AG10803 (cell line): ENCODE data around the gene CLEC16A.
"Not testable (repeated sequence)": the region's sequence is repeated elsewhere in the genome, so short reads cannot be mapped to it uniquely, and the experiment has no call there.

Experiments
- DNase-seq: peaks from one replicate; pipeline ENCODE4 v3.0.0; 2010; ENCODE audit warnings: low read depth
- H3K4me3 ChIP-seq: 2 replicates; pipeline ENCODE4 v1.5.1; 2011; ENCODE audit warnings: mild to moderate bottlenecking, low read length, control low read depth
- TF ChIP-seq, protein P1 (sequence below): conservative IDR thresholded peaks from 2 replicates; pipeline ENCODE4 v1.5.1; 2011; ENCODE audit warnings: mild to moderate bottlenecking, low read length, control low read depth, inconsistent platforms

The CLEC16A gene

DNA sequence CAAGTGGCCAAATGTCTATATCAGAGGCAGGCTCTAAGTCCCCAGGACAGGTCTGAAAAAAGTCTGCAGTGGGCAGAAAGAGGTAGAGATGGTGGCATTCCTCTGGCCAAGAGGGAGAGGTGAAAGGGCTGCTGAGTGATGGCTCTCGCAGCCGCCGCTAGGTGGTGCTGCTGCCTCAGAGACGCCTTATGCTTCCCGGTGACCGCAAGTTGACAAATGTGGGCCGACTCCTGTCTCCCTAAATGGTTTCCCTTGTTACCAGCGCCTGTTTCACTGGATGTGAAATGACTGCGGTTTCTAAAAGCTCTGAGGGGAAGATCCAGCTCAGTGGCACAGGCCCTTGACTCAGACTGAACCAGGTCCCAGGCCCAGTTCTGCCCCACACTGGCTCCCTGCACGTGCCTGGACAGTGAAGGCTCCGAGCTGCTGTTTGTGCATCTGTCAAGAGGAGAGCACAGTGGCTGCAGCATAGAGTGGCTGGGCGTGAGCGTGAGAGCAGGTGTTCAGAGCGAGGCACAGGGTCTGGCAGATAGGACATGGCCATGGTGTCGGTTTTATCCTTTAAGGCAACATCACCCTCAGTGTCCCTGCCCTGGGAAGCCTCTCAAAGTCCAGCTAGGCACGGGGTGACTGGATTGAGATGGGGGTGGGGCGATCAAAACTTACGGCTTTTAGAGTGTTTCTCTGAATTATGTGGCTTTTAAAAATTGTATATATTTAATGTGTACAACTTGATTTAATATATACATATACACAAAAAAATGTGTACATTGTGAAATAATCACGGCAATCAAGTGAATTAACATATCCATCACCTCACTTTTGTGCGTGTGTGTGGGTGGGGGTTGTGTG is 19.9 kb downstream of the CLEC16A start:
- DNase-seq = peak; percentile 88
- no peak overlapping the region for H3K4me3 ChIP-seq
- TF ChIP-seq, protein P1, sequence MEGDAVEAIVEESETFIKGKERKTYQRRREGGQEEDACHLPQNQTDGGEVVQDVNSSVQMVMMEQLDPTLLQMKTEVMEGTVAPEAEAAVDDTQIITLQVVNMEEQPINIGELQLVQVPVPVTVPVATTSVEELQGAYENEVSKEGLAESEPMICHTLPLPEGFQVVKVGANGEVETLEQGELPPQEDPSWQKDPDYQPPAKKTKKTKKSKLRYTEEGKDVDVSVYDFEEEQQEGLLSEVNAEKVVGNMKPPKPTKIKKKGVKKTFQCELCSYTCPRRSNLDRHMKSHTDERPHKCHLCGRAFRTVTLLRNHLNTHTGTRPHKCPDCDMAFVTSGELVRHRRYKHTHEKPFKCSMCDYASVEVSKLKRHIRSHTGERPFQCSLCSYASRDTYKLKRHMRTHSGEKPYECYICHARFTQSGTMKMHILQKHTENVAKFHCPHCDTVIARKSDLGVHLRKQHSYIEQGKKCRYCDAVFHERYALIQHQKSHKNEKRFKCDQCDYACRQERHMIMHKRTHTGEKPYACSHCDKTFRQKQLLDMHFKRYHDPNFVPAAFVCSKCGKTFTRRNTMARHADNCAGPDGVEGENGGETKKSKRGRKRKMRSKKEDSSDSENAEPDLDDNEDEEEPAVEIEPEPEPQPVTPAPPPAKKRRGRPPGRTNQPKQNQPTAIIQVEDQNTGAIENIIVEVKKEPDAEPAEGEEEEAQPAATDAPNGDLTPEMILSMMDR = peak; percentile 96

DNA sequence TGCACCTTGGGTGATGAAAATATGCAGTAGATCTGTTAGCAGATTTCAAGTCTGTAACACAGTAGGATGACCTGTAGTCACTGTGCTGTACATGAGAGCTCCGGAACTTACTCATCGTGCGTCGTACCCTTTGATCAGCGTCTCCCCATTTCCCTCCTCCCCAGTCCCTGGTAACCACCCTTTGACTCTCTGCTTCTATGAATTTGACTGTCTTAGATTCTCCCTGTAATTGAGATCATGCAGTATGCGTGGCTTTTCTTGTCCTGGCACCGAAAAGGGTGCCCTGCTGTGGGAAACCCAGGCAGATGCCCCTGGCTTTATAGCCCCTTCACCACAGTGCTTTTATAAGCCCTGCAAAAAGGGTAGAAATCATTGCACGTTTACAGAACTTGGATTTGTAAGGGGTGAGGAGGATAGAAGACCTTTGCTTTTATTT is 20.5 kb downstream of the CLEC16A start:
- no peak for DNase-seq
- TF ChIP-seq, protein P1 = no peak
- no peak overlapping the region for H3K4me3 ChIP-seq

GRCh38 chr16:10965440-10966061 is 21.2 kb downstream of the CLEC16A start:
- TF ChIP-seq, protein P1 = no peak
- DNase-seq = no peak
- no peak overlapping the region for H3K4me3 ChIP-seq

- no peak for DNase-seq
- TF ChIP-seq, protein P1 = no peak
These were observed 21.8 kb downstream of the CLEC16A start for GRCh38 chr16:10966129-10966528.

DNA sequence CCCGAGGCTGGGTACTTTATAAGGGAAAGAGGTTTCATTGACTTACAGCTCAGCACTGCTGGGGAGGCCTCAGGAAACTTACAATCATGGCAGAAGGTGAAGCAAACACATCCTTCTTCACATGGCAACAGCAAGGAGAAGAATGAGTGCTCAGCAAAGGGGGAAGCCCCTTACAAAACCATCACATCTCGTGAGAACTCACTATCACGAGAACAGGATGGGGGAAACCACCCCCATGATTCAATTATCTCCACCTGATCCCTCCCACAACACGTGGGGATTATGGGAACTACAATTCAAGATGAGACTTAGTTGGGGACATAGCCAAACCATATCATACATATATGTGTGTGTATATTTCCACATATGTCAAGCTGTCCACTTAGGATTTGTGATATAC is 22.2 kb downstream of the CLEC16A start:
- DNase-seq = not testable (repeated sequence)

More at GRCh38 chr16:10966129-10966528, 21.8 kb downstream of the CLEC16A start:
- H3K4me3 ChIP-seq = no peak overlapping the region

DNA sequence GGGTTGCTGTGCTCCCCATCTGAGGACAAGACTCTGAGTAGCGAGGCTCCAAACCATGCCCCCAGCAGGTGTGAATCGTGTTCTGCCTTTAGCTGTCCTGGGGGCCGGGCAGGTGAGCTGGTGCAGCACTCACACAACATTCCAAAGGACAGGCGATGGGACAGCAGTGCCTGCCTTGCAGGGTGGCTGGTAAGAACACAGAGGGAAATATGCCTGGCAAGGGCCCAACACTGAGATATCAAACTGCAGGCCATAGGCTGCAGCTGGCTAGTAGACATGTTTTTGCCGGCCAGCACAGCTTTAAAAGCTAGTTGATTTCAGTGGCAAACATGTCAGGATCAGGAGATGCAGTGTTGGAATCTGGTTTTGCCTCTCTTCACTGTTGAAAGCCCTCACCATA is 23.6 kb downstream of the CLEC16A start:
- TF ChIP-seq, protein P1 = no peak
- DNase-seq = no peak
- no peak overlapping the region for H3K4me3 ChIP-seq

More for the DNA sequence above, 22.2 kb downstream of the CLEC16A start:
- not testable (repeated sequence) for H3K4me3 ChIP-seq

GRCh38 chr16:10968498-10968897 is 24.1 kb downstream of the CLEC16A start:
- DNase-seq = no peak
- no peak overlapping the region for H3K4me3 ChIP-seq
- TF ChIP-seq, protein P1 = no peak
